ENCODE measurements around the gene OVCH1.

GRCh38 chr12:29547151-29547632 is 49.7 kb upstream of the OVCH1 start:
- TF ChIP-seq, protein P1, sequence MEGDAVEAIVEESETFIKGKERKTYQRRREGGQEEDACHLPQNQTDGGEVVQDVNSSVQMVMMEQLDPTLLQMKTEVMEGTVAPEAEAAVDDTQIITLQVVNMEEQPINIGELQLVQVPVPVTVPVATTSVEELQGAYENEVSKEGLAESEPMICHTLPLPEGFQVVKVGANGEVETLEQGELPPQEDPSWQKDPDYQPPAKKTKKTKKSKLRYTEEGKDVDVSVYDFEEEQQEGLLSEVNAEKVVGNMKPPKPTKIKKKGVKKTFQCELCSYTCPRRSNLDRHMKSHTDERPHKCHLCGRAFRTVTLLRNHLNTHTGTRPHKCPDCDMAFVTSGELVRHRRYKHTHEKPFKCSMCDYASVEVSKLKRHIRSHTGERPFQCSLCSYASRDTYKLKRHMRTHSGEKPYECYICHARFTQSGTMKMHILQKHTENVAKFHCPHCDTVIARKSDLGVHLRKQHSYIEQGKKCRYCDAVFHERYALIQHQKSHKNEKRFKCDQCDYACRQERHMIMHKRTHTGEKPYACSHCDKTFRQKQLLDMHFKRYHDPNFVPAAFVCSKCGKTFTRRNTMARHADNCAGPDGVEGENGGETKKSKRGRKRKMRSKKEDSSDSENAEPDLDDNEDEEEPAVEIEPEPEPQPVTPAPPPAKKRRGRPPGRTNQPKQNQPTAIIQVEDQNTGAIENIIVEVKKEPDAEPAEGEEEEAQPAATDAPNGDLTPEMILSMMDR (IDR thresholded peaks at IDR 0.05), result no peak
- no peak for TF ChIP-seq POLR2A (IDR thresholded peaks at IDR 0.05)

All from thyroid gland (tissue), 4 donors.